ENCODE measurements around the gene CDH7.

Gene CDH7, protein sequence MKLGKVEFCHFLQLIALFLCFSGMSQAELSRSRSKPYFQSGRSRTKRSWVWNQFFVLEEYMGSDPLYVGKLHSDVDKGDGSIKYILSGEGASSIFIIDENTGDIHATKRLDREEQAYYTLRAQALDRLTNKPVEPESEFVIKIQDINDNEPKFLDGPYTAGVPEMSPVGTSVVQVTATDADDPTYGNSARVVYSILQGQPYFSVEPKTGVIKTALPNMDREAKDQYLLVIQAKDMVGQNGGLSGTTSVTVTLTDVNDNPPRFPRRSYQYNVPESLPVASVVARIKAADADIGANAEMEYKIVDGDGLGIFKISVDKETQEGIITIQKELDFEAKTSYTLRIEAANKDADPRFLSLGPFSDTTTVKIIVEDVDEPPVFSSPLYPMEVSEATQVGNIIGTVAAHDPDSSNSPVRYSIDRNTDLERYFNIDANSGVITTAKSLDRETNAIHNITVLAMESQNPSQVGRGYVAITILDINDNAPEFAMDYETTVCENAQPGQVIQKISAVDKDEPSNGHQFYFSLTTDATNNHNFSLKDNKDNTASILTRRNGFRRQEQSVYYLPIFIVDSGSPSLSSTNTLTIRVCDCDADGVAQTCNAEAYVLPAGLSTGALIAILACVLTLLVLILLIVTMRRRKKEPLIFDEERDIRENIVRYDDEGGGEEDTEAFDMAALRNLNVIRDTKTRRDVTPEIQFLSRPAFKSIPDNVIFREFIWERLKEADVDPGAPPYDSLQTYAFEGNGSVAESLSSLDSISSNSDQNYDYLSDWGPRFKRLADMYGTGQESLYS

DNA sequence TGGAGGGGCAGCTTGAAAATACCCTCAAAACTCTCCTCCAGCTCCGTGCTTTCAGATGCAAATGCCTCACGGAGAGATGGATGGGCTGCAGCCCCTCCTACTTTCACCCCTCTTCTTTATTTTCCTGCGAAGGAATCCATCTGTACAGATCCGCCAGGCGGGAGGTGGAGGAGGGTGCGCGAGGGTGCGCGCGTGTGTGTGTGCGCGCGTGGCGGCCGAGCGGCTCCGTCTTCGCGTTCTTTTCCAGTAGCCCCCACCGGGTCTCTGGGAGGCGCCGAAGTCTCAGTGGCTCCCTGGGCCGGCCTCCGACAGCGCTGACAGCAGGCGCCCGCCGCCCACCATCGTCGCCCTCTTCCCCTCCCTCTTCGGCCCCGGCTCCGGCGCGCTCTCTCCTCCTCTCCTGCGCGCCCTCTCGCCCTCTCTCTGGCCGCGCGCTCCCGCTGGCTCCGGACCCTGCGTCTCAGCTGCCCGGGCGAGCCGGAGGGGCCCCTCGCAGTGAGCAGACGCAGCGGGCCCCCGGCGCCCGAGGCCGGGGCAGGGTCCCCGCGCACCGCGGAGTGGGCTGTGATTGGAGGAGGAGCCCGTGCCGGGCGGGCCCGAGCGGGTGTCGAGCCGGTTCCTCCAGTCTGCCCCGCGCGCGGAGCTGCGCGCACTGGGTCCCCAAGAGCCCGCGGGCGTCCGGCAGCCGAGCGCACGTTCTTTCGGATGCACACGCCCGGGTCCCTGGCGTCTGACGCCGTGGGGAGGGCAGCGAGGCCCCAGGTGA is at the start of gene CDH7:
CDH7 (plus strand) TSS at position 624 of the 766 bp plus-strand sequence. CDS start 11,831 bp downstream, outside the sequence.
- H3K4me3 Mint-ChIP-seq, result no peak within 1 kb of the TSS
- peaks cover 25% of the 10 kb centered on the region for H3K27me3 Mint-ChIP-seq
- DNase-seq, result no peak
- H3K9me3 Mint-ChIP-seq, result peaks cover 9% of the 10 kb centered on the region
- H3K27ac Mint-ChIP-seq, result no peak within 1 kb of the TSS
- H3K36me3 Mint-ChIP-seq (ENCODE audit: low read depth), result peaks cover 2% of the 10 kb centered on the region
- no peaks in the 10 kb centered on the region for H3K4me1 Mint-ChIP-seq (ENCODE audit: low read depth)

DNA sequence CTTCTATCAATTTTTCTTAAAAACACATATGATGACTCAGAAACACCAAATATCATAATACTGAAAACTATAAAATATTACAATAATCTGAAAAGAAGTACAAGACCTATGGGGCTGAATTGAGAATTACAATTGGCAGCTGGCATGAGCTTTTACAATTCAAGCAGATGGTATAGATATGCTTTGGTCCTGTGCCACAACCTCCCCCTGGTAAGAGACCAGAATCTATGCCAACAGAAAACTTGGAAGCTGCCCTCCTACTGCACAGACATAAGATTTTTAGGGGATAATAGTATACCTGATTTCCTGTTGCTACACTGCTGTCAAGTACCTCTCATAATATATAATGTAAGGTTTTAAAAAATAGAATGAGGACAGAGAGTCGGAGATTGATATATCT is 46.8 kb upstream of the CDH7 start:
- Mint-ChIP-seq H3K27ac (no peak overlapping the region), H3K4me1 (ENCODE audit: low read depth) (no peaks in the 10 kb centered on the region), H3K9me3 (peaks cover 9% of the 10 kb centered on the region), H3K27me3 (no peaks in the 10 kb centered on the region), H3K36me3 (ENCODE audit: low read depth) (no peaks in the 10 kb centered on the region), H3K4me3 (no peak overlapping the region)
- no peak for DNase-seq

DNA sequence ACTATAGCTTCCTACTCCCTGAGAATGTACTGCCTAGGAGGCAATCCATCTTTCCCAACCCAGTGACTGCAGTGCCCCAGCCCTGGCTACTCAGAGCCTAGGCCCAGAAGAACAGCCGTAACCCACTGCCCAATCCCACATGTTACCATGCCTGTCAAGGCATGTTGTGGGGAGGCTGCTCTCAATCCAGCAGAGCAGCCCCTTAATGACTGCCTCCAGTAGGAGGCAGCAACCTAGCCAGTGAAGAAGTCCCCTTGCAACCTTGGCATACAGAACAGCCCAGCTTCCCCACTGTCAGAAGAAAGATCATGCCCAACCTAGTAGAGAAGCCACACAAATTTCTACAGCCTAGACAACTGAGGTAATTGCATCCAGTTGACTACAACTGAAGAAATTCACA is 44.2 kb upstream of the CDH7 start:
- H3K4me1 Mint-ChIP-seq (ENCODE audit: low read depth), result no peaks in the 10 kb centered on the region
- no peaks in the 10 kb centered on the region for H3K36me3 Mint-ChIP-seq (ENCODE audit: low read depth)
- H3K27ac Mint-ChIP-seq, result no peak overlapping the region
- no peaks in the 10 kb centered on the region for H3K27me3 Mint-ChIP-seq
- H3K4me3 Mint-ChIP-seq, result no peak overlapping the region
- peaks cover 12% of the 10 kb centered on the region for H3K9me3 Mint-ChIP-seq
- no peak for DNase-seq

DNA sequence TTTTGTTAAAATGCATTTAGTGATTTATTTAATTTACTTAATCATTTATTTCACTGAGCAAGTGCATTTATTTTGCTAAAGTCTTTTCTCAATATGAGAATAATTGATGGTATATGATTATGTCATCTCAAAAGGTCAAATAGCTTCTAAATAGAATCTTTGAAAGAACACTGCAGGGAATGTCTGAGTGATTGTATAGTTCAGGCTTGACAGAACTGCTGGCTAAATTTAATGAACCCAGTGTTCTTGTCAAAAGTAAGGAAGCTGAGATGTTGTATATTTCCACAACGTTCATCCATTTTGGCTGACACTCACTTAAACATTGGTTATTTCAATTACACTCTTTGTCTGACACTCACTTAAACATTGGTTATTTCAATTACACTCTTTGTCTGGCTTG is 39.3 kb upstream of the CDH7 start:
- no peak for DNase-seq
- H3K27me3 Mint-ChIP-seq, result no peaks in the 10 kb centered on the region

DNA sequence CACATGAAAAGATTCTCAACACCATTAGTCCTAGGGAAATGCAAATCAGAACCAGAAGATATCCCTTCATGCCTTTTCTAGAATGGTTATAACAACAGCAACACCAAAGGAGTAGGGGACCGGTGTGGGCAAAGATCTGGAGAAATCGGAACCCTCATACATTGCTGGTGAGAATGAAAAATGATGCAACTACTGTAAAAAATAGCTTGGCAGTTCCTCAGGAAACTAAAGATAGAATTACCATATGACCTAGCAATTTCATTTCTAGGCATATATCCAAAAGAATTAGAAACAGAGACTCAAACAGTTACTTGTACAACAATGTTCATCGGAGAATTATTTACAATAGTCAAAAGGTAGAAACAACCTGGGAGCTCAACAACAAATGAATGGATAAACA is 29.2 kb upstream of the CDH7 start:
- Mint-ChIP-seq H3K4me1 (ENCODE audit: low read depth) (no peaks in the 10 kb centered on the region), H3K27me3 (no peaks in the 10 kb centered on the region), H3K9me3 (peaks cover 5% of the 10 kb centered on the region), H3K4me3 (no peak overlapping the region), H3K36me3 (ENCODE audit: low read depth) (no peaks in the 10 kb centered on the region), H3K27ac (no peak overlapping the region)
- no peak for DNase-seq

More for the DNA sequence above, 39.3 kb upstream of the CDH7 start:
- Mint-ChIP-seq H3K9me3 (peaks cover 10% of the 10 kb centered on the region), H3K4me1 (ENCODE audit: low read depth) (no peaks in the 10 kb centered on the region), H3K27ac (no peak overlapping the region), H3K4me3 (no peak overlapping the region), H3K36me3 (ENCODE audit: low read depth) (no peaks in the 10 kb centered on the region)

DNA sequence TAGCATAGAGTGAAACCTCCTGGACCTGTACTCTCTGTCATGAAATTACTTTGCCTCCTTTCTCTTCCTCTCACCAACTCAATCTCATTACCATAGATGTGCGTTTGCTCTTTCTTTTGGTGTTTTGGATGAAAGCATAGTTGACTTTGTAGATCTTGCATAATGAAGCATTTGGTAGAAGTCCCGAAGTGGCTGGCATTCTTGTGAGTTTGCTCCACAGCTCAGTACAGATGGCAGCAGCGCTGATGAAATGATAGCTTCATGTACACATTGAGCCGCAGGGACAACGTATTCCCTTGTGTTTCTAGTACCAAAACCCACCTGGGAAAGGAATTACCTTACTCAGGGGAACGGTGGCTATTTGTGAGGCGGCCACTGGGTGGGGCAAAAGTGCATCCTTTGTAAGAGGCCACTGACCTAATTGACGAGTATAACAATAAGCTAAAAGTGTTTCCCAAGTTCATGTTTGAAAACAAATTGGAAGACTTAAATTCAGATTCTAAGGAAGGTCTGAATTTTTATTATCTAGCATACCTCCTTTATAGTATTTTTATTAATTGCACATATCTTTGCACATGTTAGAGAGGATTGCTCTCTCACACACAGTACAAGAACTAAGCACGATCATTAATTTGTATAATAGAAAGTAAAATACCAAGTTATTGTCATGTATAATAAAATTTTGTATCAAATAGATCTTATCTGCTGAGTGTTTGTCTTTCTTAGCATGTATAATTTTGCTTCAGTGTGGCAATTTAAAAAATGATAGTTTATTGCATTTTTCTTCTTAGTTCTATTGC is 25.4 kb upstream of the CDH7 start:
- no peak overlapping the region for H3K4me3 Mint-ChIP-seq
- no peaks in the 10 kb centered on the region for H3K36me3 Mint-ChIP-seq (ENCODE audit: low read depth)
- H3K9me3 Mint-ChIP-seq, result peaks cover 2% of the 10 kb centered on the region
- H3K27me3 Mint-ChIP-seq, result no peaks in the 10 kb centered on the region
- no peaks in the 10 kb centered on the region for H3K4me1 Mint-ChIP-seq (ENCODE audit: low read depth)
- H3K27ac Mint-ChIP-seq, result no peak overlapping the region
- DNase-seq, result no peak

DNA sequence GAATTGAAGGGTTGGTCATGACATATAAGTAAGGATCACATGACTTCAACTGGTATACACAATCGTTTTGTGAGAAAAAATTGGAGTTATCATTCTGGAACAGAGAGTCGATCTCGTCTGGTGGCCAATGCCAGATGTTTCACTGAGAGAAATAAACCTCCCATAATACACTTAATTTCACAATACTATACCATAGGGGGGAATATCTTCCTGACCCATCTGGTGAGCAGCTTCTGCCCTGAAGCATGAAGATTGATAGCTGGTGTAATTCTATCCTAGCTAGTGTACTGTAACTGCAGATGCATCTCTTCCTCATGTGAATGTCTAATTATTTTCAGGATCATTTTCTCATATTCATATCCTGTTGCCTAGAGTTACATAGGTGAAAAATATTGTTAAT is 15.7 kb upstream of the CDH7 start:
- no peak for DNase-seq
- Mint-ChIP-seq H3K27ac (no peak overlapping the region), H3K9me3 (peaks cover 7% of the 10 kb centered on the region), H3K27me3 (no peaks in the 10 kb centered on the region), H3K4me1 (ENCODE audit: low read depth) (no peaks in the 10 kb centered on the region), H3K36me3 (ENCODE audit: low read depth) (no peaks in the 10 kb centered on the region), H3K4me3 (no peak overlapping the region)

DNA sequence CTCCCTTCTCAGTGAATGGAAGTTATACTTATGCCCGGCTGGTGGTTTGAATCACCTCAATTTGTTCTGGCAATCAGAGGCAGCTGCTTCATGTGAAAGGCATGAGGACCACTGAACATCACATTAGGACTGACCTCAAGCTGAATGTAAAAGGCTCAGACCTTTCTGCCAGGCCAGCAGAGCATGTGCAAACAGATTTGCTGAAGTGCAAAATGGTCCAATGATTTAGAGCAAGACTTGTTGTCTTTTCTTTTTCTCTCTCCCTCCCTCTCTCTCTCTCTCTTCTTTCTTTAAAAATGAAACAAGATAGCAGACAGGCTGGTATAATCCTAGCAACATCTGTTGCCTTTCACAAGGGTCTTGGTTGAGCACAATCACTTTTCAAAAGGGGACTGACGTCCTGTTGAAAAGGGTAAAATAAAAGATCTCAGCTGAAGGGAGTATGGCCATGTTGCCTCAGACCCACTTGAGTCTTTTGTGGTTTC is 13.3 kb upstream of the CDH7 start:
- H3K9me3 Mint-ChIP-seq, result peaks cover 10% of the 10 kb centered on the region
- no peaks in the 10 kb centered on the region for H3K36me3 Mint-ChIP-seq (ENCODE audit: low read depth)
- H3K4me3 Mint-ChIP-seq, result no peak overlapping the region
- H3K27me3 Mint-ChIP-seq, result no peaks in the 10 kb centered on the region
- no peaks in the 10 kb centered on the region for H3K4me1 Mint-ChIP-seq (ENCODE audit: low read depth)
- no peak overlapping the region for H3K27ac Mint-ChIP-seq
- no peak for DNase-seq

DNA sequence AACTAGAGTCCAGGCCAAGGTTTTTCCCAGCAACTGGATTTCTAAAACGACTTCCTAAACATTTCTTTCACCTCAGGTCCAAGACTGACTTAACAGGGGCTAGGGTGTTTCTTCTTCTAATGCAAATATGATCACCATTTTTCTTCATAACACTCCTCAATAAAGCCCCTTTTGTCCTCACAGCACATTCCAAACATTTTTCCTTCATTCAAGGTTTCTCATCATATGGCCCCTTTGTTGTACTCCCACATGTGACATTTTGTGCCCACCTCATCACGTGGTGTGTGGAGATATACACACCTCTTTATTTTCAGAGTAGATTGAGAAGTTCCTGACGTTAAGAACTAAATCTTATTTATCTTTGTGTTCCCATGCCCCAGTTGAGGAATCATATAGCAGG is 3.9 kb upstream of the CDH7 start:
- Mint-ChIP-seq H3K27ac (no peak overlapping the region), H3K27me3 (peaks cover 24% of the 10 kb centered on the region), H3K4me3 (no peak overlapping the region), H3K4me1 (ENCODE audit: low read depth) (no peaks in the 10 kb centered on the region), H3K36me3 (ENCODE audit: low read depth) (peaks cover 2% of the 10 kb centered on the region), H3K9me3 (peaks cover 7% of the 10 kb centered on the region)
- DNase-seq, result no peak

DNA sequence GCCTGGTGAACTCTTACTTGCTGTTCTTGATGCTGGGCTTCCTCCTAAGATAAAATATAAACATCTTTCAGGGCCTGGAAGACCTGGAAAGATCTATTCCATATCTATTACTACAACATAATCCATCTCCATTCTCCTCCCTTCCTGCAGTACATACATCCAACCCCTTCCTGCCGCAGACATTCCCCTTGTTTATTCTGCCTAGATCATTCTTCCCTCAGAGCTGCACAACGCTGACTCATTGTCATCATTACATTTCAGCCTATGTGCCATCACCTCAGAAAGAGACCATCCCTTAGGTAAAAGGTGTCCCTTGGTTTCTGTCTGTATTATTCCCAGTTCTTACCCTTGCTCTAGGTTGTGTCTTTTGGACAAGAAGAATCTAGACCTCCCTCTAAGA is 2.5 kb upstream of the CDH7 start:
- H3K9me3 Mint-ChIP-seq, result peaks cover 7% of the 10 kb centered on the region
- no peak overlapping the region for H3K27ac Mint-ChIP-seq
- H3K4me3 Mint-ChIP-seq, result no peak overlapping the region
- DNase-seq, result no peak
- peaks cover 2% of the 10 kb centered on the region for H3K36me3 Mint-ChIP-seq (ENCODE audit: low read depth)
- no peaks in the 10 kb centered on the region for H3K4me1 Mint-ChIP-seq (ENCODE audit: low read depth)
- peaks cover 25% of the 10 kb centered on the region for H3K27me3 Mint-ChIP-seq

DNA sequence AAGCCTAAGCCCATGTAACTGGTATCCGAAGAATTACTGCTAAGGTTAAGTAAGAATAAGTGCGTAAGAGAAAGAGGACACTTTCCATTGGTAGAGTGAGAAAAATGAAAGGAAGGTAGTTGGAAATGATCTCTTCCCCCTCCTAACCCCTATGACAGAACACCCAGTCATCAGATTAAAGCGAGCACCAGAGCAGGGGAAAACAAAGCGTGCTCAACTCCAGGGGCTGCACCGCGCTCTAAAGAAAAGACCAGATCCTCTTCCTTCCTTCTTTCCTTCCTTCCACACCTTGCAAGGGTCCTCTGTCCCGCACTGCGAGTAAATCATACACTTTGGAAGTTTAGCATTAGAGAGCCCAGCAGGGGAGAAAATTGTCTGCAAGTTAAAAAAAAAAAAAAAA is 971 bp upstream of the CDH7 start:
- DNase-seq, result no peak

DNA sequence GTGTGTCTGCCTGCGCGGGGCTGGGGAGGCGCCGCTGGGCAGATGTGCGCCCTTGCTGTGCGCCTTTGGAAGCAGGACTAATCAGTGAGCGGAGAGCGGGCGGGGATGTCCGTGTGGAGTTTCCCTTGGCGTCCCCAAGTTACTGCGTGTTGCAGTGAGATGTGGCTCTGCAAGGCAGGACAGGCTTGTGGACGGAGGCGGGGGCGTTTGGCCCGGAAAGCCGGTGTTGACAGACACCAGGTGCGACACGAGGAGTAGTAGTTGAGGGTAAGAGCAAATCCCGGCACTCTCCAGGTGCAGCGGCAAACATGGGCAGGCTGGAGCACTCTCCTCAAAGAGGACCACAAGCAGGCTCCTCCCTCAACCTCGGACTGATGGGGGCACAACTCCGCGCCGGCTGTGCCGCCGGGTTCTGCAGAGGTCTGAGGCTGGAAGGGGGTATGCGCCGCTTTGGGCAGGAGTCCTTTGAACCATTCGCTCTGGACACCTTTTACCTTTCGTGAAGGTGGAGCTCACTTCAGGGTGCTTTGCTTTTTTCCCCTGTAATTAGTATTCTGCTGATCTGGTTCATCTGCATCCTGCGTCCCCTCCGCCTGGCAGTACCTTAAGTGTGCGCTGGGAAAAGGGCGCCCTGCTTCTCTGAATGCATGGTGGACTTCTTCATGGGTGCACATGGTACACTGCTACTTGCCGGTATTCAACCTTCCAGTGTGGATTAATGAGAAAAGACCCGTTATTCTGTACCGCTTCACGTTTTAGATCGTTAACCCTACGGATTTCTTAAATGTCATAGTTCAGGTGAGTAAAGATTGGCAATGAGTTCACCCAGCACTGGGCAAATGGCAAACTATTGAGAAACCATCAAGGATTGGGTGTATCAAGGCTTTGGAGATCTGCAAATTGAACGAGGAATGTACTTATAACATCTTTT is 608 bp downstream of the CDH7 start:
- no peak overlapping the region for H3K27ac Mint-ChIP-seq
- no peak for DNase-seq
- no peaks in the 10 kb centered on the region for H3K4me1 Mint-ChIP-seq (ENCODE audit: low read depth)
- H3K9me3 Mint-ChIP-seq, result peaks cover 10% of the 10 kb centered on the region
- H3K27me3 Mint-ChIP-seq, result peaks cover 25% of the 10 kb centered on the region
- H3K36me3 Mint-ChIP-seq (ENCODE audit: low read depth), result peaks cover 2% of the 10 kb centered on the region
- H3K4me3 Mint-ChIP-seq, result no peak overlapping the region

More for the DNA sequence above, 971 bp upstream of the CDH7 start:
- no peak overlapping the region for H3K4me3 Mint-ChIP-seq
- peaks cover 2% of the 10 kb centered on the region for H3K36me3 Mint-ChIP-seq (ENCODE audit: low read depth)
- H3K27me3 Mint-ChIP-seq, result peaks cover 25% of the 10 kb centered on the region
- peaks cover 7% of the 10 kb centered on the region for H3K9me3 Mint-ChIP-seq
- no peaks in the 10 kb centered on the region for H3K4me1 Mint-ChIP-seq (ENCODE audit: low read depth)
- no peak overlapping the region for H3K27ac Mint-ChIP-seq

DNA sequence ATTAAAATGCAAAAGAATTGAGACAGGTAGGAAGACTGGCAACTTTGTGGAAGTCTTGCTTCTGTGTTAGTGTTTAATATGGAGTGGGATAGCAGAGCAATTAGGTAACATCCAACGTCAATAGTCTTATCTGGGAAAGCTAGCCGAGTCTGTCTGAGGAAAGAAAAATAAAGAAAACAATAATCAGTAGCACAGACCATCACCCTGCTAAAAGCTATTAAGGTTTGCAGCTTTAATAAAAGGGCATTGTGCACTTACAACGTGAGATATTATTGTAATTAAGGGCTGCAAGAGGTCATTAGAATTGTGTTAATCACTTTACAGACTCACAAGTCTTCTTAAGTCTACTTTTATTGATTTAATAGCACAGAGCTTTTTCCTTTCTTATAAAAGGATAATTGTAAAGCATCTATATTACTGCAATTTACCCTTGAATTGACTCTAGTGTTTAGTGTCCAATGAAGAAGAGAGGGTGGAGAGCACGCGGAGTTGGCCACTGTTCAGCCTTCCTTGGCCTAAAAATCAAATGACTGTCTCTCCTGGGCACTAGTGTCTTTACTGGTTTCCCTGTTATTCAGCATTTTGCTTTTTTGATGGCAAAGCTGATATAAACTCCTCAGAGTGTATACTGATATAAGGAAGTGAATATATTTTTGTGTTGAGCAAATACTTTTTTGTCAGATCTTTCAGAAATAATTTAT is 2.0 kb downstream of the CDH7 start:
- no peaks in the 10 kb centered on the region for H3K4me1 Mint-ChIP-seq (ENCODE audit: low read depth)
- no peak overlapping the region for H3K4me3 Mint-ChIP-seq
- H3K9me3 Mint-ChIP-seq, result peaks cover 12% of the 10 kb centered on the region
- peaks cover 25% of the 10 kb centered on the region for H3K27me3 Mint-ChIP-seq
- DNase-seq, result no peak
- no peak overlapping the region for H3K27ac Mint-ChIP-seq
- peaks cover 2% of the 10 kb centered on the region for H3K36me3 Mint-ChIP-seq (ENCODE audit: low read depth)
